Natural killer cell (primary cell): ENCODE results near the gene SYPL2. TPM values are rescaled to one million over a fixed set of nuclear protein-coding genes. Genes with fewer than 3 reads are reported as not detected.

Experiments
- ATAC-seq, 3 donors: fragments of 150-1000 bp in 2 of 3; fragments of 200-7000 bp in 1 of 3; cut with Tn5 transposase; 1 replicate in 1 of 3; 2 replicates in 2 of 3; pipeline ENCODE4 v1.10.0; 2021; ENCODE audit warnings: mild to moderate bottlenecking in 2 of 3, moderate library complexity in 2 of 3
- DNase-seq, 2 donors: peaks; one replicate each; pipeline versions ENCODE4 v3.0.0 to v3.0.0-alpha.2; 2013 to 2021; ENCODE audit warnings: mixed read lengths in 1 of 2
- H3K27ac ChIP-seq: one replicate; pipeline ENCODE4 v1.5.1; 2013; ENCODE audit warnings: mild to moderate bottlenecking, low read length
- H3K27me3 ChIP-seq: one replicate; pipeline ENCODE4 v1.6.1; 2013; ENCODE audit warnings: low read length; ENCODE audit not compliant: control insufficient read depth, insufficient read depth
- H3K36me3 ChIP-seq: one replicate; pipeline ENCODE4 v1.6.1; 2013; ENCODE audit warnings: low read length; ENCODE audit not compliant: control insufficient read depth, insufficient read depth
- H3K4me1 ChIP-seq: one replicate; pipeline ENCODE4 v1.6.1; 2013; ENCODE audit warnings: low read length; ENCODE audit not compliant: control insufficient read depth, insufficient read depth
- H3K4me3 ChIP-seq: one replicate; pipeline ENCODE4 v1.5.1; 2013; ENCODE audit warnings: low read length
- H3K9me3 ChIP-seq: one replicate; pipeline ENCODE4 v1.6.1; 2013; ENCODE audit warnings: low read length; ENCODE audit not compliant: control insufficient read depth, insufficient read depth
- H3K27ac Mint-ChIP-seq, 2 donors: one replicate each; pipeline ENCODE4 v1.8.0; 2022; ENCODE audit warnings: mild to moderate bottlenecking in 2 of 2, mixed read lengths in 2 of 2, moderate library complexity in 1 of 2
- H3K27me3 Mint-ChIP-seq, 2 donors: one replicate each; pipeline ENCODE4 v1.8.0; 2022; ENCODE audit warnings: low read depth in 2 of 2, mixed read lengths in 2 of 2
- H3K36me3 Mint-ChIP-seq: one replicate; pipeline ENCODE4 v1.8.0; 2022; ENCODE audit warnings: mixed read lengths
- H3K4me1 Mint-ChIP-seq, 2 donors: one replicate each; pipeline ENCODE4 v1.8.0; 2022; ENCODE audit warnings: mixed read lengths in 2 of 2
- H3K4me3 Mint-ChIP-seq: one replicate; pipeline ENCODE4 v1.8.0; 2022; ENCODE audit warnings: mild to moderate bottlenecking, moderate library complexity, mixed read lengths
- H3K9me3 Mint-ChIP-seq, 2 donors: one replicate each; pipeline ENCODE4 v1.8.0; 2022; ENCODE audit warnings: mixed read lengths in 2 of 2
- WGBS: methylation state at CpG from one replicate; pipeline ENCODE4 v1.1.7; 2013; ENCODE audit warnings: missing lambda C conversion rate; ENCODE audit not compliant: insufficient coverage; 5-methylcytosine and 5-hydroxymethylcytosine counted together
- intact Hi-C: fragments of 100-400 bp; cut with micrococcal nuclease; formaldehyde crosslinking; loops from one replicate; pipeline ENCODE4 v1.14.2; 2022
- total RNA-seq, 4 donors: library from RNA; stranded (reverse); fragments of 120-200 nt in 1 of 4; gene quantifications; one replicate each; pipeline versions ENCODE4 v1.2.3 to v1.2.4, GENCODE V29; 2013 to 2022
- TF ChIP-seq, protein P1 (sequence below): fragments of 200-600 bp; IDR thresholded peaks from one replicate; pipeline ENCODE4 v1.8.0; 2022; ENCODE audit warnings: antibody characterized with exemption

SYPL2 gene
- total RNA-seq, 3 donors from 2014 or later (not counting 1 experiment from before 2014, with no cell fraction given) = not detected

DNA sequence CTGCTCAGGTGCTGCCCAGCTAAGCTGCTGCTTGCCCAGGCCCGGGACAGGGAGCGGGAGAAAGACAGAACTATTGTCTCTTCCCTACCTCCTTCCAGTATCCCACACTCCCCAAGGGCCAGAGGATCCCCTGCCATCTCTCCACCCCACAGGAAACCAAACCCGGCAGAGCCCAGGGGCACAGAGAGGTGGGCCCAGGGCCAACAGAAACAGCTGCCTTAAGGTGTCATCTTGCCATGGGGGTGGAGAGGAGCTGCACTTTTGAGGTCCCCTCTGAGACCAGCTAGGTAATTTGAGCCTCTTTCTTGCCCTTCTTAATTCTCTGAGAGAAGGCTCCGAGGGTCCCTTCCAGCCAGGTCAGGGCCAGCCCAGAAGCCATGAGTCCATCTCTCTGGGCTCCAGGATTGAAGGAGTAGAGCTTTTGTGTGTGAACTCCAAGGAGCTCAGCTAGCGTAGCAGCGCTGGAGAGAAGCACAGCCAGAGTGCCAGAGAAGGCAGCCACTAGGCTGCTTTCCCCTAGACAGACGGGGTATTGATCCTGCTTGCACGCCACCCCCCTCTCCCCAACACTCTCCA is 63.6 kb downstream of the SYPL2 start:
- Mint-ChIP-seq H3K4me1 (peaks cover 7 to 16% of the 10 kb centered on the region in 2 donors), H3K4me3 (no peak overlapping the region), H3K9me3 (no peaks in the 10 kb centered on the region), H3K27me3 (peaks cover 0 to 4% of the 10 kb centered on the region in 2 donors), H3K36me3 (no peaks in the 10 kb centered on the region), H3K27ac (no peak overlapping the region)
- DNase-seq (no peak), ATAC-seq (no peak)
- 82% methylated on average over 8 of the region's 8 CpGs for WGBS
- intact Hi-C loops = loop anchor here (5.0 kb wide), 1 partner anchor 703 kb away; no protein-coding TSS in a partner anchor
- H3K27me3 ChIP-seq = no peaks in the 10 kb centered on the region
- no peak overlapping the region for H3K4me3 ChIP-seq
- H3K36me3 ChIP-seq = no peaks in the 10 kb centered on the region
- TF ChIP-seq, protein P1, sequence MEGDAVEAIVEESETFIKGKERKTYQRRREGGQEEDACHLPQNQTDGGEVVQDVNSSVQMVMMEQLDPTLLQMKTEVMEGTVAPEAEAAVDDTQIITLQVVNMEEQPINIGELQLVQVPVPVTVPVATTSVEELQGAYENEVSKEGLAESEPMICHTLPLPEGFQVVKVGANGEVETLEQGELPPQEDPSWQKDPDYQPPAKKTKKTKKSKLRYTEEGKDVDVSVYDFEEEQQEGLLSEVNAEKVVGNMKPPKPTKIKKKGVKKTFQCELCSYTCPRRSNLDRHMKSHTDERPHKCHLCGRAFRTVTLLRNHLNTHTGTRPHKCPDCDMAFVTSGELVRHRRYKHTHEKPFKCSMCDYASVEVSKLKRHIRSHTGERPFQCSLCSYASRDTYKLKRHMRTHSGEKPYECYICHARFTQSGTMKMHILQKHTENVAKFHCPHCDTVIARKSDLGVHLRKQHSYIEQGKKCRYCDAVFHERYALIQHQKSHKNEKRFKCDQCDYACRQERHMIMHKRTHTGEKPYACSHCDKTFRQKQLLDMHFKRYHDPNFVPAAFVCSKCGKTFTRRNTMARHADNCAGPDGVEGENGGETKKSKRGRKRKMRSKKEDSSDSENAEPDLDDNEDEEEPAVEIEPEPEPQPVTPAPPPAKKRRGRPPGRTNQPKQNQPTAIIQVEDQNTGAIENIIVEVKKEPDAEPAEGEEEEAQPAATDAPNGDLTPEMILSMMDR = no peak
- no peak overlapping the region for H3K27ac ChIP-seq
- H3K4me1 ChIP-seq = peaks cover 14% of the 10 kb centered on the region
- no peaks in the 10 kb centered on the region for H3K9me3 ChIP-seq

DNA sequence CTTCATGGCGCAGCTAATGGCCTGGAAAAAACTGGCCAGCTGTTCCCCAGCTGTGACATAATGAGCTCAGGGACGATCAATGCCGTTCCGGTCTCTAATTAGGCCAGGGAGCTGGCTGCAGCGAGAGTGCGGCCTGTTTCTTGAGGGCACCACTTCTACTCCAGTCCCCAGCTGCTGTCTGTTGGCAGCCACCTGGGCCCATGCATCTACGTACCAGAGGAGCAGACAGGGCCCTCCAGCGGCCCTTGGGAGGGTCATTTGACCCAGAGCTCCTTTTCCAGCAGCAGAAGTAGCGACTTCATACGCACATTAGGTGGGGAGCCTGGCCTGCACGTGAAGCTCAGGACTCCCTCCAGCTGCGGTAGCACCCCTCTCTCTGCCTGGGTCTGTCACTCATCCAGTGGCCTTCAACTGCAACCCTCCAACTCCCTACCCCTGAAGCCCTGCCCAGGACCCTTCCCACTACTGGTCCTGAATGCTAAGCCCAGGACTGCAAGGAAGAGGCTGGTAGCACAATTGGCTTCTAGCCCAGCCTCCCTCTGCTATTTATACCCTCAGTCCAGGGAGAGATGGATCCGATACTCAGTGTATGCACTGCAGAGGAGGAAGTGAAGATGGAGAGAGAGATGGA is 64.2 kb downstream of the SYPL2 start:
- Histone ChIP-seq H3K4me3 (no peak overlapping the region), H3K27ac (no peak overlapping the region), H3K9me3 (no peaks in the 10 kb centered on the region), H3K36me3 (no peaks in the 10 kb centered on the region), H3K27me3 (no peaks in the 10 kb centered on the region), H3K4me1 (peaks cover 14% of the 10 kb centered on the region)
- no peaks in the 10 kb centered on the region for H3K36me3 Mint-ChIP-seq
- TF ChIP-seq, protein P1 = no peak
- ATAC-seq (no peak), DNase-seq (no peak)
- no peaks in the 10 kb centered on the region for H3K9me3 Mint-ChIP-seq
- 92% methylated on average over 13 of the region's 13 CpGs for WGBS
- intact Hi-C loops = loop anchor here (5.0 kb wide), 1 partner anchor 703 kb away; no protein-coding TSS in a partner anchor
- H3K4me3 Mint-ChIP-seq = no peak overlapping the region
- H3K4me1 Mint-ChIP-seq = peaks cover 7 to 16% of the 10 kb centered on the region in 2 donors
- peaks cover 0 to 4% of the 10 kb centered on the region in 2 donors for H3K27me3 Mint-ChIP-seq
- no peak overlapping the region for H3K27ac Mint-ChIP-seq

DNA sequence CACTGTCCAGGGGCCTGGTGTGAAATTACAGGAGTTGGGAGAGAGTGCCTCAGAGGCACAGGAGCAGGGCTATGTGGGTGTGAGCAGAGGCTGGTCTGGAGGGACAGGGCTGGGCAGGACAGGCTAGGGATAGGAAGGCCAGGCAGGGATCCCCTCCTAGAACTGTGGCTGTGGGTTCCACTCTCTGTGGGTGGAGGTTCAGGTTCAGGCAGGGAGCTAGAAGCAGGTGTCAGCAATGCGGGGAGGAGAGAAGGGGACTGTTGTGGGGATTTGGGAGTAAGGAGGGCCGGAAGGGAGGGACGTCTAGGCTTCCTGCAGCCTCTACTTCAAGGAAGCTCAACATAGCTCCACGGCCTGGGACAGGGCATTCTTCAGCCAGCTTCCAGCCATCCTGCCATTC is 65.0 kb downstream of the SYPL2 start:
- Mint-ChIP-seq H3K27ac (peak overlapping the region in 1 of 2 donors; percentile 15), H3K4me3 (no peak overlapping the region), H3K4me1 (peaks cover 7 to 16% of the 10 kb centered on the region in 2 donors), H3K36me3 (no peaks in the 10 kb centered on the region), H3K27me3 (peaks cover 0 to 4% of the 10 kb centered on the region in 2 donors), H3K9me3 (no peaks in the 10 kb centered on the region)
- H3K27me3 ChIP-seq = no peaks in the 10 kb centered on the region
- WGBS = 92% methylated on average over 4 of the region's 4 CpGs
- no peak for ATAC-seq
- H3K4me3 ChIP-seq = no peak overlapping the region
- no peak overlapping the region for H3K27ac ChIP-seq
- H3K36me3 ChIP-seq = no peaks in the 10 kb centered on the region
- TF ChIP-seq, protein P1 = no peak
- peaks cover 14% of the 10 kb centered on the region for H3K4me1 ChIP-seq
- no peaks in the 10 kb centered on the region for H3K9me3 ChIP-seq
- no peak for DNase-seq
- intact Hi-C loops = loop anchor here (5.0 kb wide), 1 partner anchor 704 kb away; no protein-coding TSS in a partner anchor

Other genes starting within 250 kb of the SYPL2 start
- gene CELSR2, start 217.0 kb upstream of the SYPL2 start, total RNA-seq = 1 to 10 TPM; 7.1 to 9.7 (median 7.4) TPM
- gene PSRC1, start 183.4 kb upstream of the SYPL2 start, total RNA-seq = 1 to 10 TPM; 1.1 to 2.4 (median 1.9) TPM
- gene MYBPHL, start 159.5 kb upstream of the SYPL2 start, total RNA-seq = not detected
- gene SORT1, start 68.6 kb upstream of the SYPL2 start, total RNA-seq = 1 to 10 TPM; 2.7 to 7.1 (median 3.7) TPM
- 10 to 100 TPM; 54.7 to 76.0 (median 59.6) TPM for gene PSMA5, start 40.1 kb upstream of the SYPL2 start, total RNA-seq
- gene ATXN7L2, start 17.4 kb downstream of the SYPL2 start, total RNA-seq = 10 to 100 TPM; 16.4 to 18.5 (median 18.3) TPM
- 10 to 100 TPM; 21.1 to 36.0 (median 34.7) TPM for gene CYB561D1, start 27.5 kb downstream of the SYPL2 start, total RNA-seq
- gene AMIGO1, start 43.2 kb downstream of the SYPL2 start, total RNA-seq = 10 to 100 TPM in 1 of 3 donors, 1 to 10 TPM in 2; 5.0 to 10.7 (median 7.8) TPM
- gene GPR61, start 73.3 kb downstream of the SYPL2 start, total RNA-seq = under 1 TPM in 2 of 3 donors, not detected in 1; 0.75 to 0.91 TPM
- 1 to 10 TPM; 6.1 to 7.6 (median 6.9) TPM for gene GNAI3, start 82.1 kb downstream of the SYPL2 start, total RNA-seq
- not detected for gene GNAT2, start 153.1 kb downstream of the SYPL2 start, total RNA-seq
- 100 to 1,000 TPM; 200 to 271 (median 243) TPM for gene AMPD2, start 153.3 kb downstream of the SYPL2 start, total RNA-seq
- gene GSTM4, start 189.6 kb downstream of the SYPL2 start, total RNA-seq = 10 to 100 TPM; 20.5 to 48.8 (median 47.1) TPM
- 100 to 1,000 TPM; 142 to 315 (median 205) TPM for gene GSTM2, start 201.5 kb downstream of the SYPL2 start, total RNA-seq
- 10 to 100 TPM in 2 of 3 donors, not detected in 1; 31.9 to 34.7 TPM for gene GSTM1, start 221.3 kb downstream of the SYPL2 start, total RNA-seq
- under 1 TPM in 2 of 3 donors, not detected in 1; 0.07 to 0.35 TPM for gene GSTM5, start 245.7 kb downstream of the SYPL2 start, total RNA-seq